HPDE6-E6E7 (cell line): ENCODE data around the gene POMT1.
"Not testable (repeated sequence)": the region's sequence is repeated elsewhere in the genome, so short reads cannot be mapped to it uniquely, and the experiment has no call there.

ENCODE experiments used
- DNase-seq: peaks from one replicate; pipeline ENCODE4 v3.0.0; 2011; ENCODE audit warnings: missing footprints; ENCODE audit errors: extremely low spot score

The POMT1 gene

GRCh38 chr9:131496844-131497405 is 5.8 kb upstream of the POMT1 start:
- DNase-seq, result no peak

GRCh38 chr9:131499254-131499767 is 3.4 kb upstream of the POMT1 start:
- DNase-seq, result no peak

- no peak for DNase-seq
Observed at GRCh38 chr9:131500377-131500776, 2.3 kb upstream of the POMT1 start.

GRCh38 chr9:131500939-131501541 is 1.7 kb upstream of the POMT1 start:
- peak; percentile 42 for DNase-seq

- peak; percentile 67 for DNase-seq
Observed at GRCh38 chr9:131503626-131504465, 1.1 kb downstream of the POMT1 start.

- no peak for DNase-seq
Observed at GRCh38 chr9:131505012-131505411, 2.3 kb downstream of the POMT1 start.

- no peak for DNase-seq
Observed at GRCh38 chr9:131511416-131511815, 8.7 kb downstream of the POMT1 start.

- no peak for DNase-seq
Observed at GRCh38 chr9:131511880-131512279, 9.2 kb downstream of the POMT1 start.

- DNase-seq, result no peak
Observed at GRCh38 chr9:131513177-131513576, 10.5 kb downstream of the POMT1 start.

- DNase-seq, result not testable (repeated sequence)
Observed at GRCh38 chr9:131515559-131516031, 12.9 kb downstream of the POMT1 start.

- DNase-seq, result no peak
Observed at GRCh38 chr9:131516100-131516499, 13.4 kb downstream of the POMT1 start.

- no peak for DNase-seq
Observed at GRCh38 chr9:131516930-131517329, 14.2 kb downstream of the POMT1 start.

GRCh38 chr9:131517761-131518190 is 15.1 kb downstream of the POMT1 start:
- DNase-seq, result no peak

- no peak for DNase-seq
Observed at GRCh38 chr9:131518553-131518952, 15.8 kb downstream of the POMT1 start.

GRCh38 chr9:131520503-131520902 is 17.8 kb downstream of the POMT1 start:
- no peak for DNase-seq

- no peak for DNase-seq
Observed at GRCh38 chr9:131521203-131521602, 18.5 kb downstream of the POMT1 start.

GRCh38 chr9:131521822-131522221 is 19.1 kb downstream of the POMT1 start:
- DNase-seq, result no peak

GRCh38 chr9:131522257-131523085 is 19.8 kb downstream of the POMT1 start:
- no peak for DNase-seq

- no peak for DNase-seq
Observed at GRCh38 chr9:131523086-131523388, 20.3 kb downstream of the POMT1 start.

- DNase-seq, result no peak
Observed at GRCh38 chr9:131523451-131524435, 21.0 kb downstream of the POMT1 start.
